ENCODE measurements around the gene DMAC2L. TPM values are rescaled to one million over a fixed set of nuclear protein-coding genes. Genes with fewer than 3 reads are reported as not detected.
A peak's percentile ranks its signal among the peaks of the same experiment; 100 is the strongest.
"Not testable (repeated sequence)": the region's sequence is repeated elsewhere in the genome, so short reads cannot be mapped to it uniquely, and the experiment has no call there.

Gene DMAC2L
- total and polyA plus RNA-seq, 3 experiments from 2014 or later, result 14.3 to 17.9 (median 14.7) TPM

GRCh38 chr14:50357124-50357523, 45.0 kb downstream of the DMAC2L start:
- Mint-ChIP-seq H3K9me3 (no peaks in the 10 kb centered on the region), H3K27ac (peak overlapping the region in 1 of 8 donors; percentile 22), H3K36me3 (peaks cover 17 to 44% (median 29%) of the 10 kb centered on the region in 3 donors), H3K27me3 (no peaks in the 10 kb centered on the region), H3K4me3 (no peak overlapping the region), H3K4me1 (peaks cover 6 to 29% (median 22%) of the 10 kb centered on the region in 3 donors)
- Histone ChIP-seq H3K9me3 (ENCODE audit: low read length) (no peaks in the 10 kb centered on the region), H3K27me3 (ENCODE audit: insufficient read depth, low read length, poor library complexity, severe bottlenecking) (no peaks in the 10 kb centered on the region), H3K27ac (ENCODE audit: low read depth, low read length) (no peak overlapping the region), H3K36me3 (ENCODE audit: insufficient read depth, low read length) (no peaks in the 10 kb centered on the region), H3K4me3 (ENCODE audit: low read length) (no peak overlapping the region), H3K4me1 (ENCODE audit: insufficient read depth, low read length) (no peaks in the 10 kb centered on the region)
- ChIA-PET CTCF (no interaction called here), POLR2A (no interaction called here)
- DNase-seq, result no peak

- peaks cover 17 to 41% (median 29%) of the 10 kb centered on the region in 3 donors for H3K36me3 Mint-ChIP-seq
- CTCF ChIA-PET, result no interaction called here
- POLR2A ChIA-PET, result no interaction called here
Observed at GRCh38 chr14:50357753-50358395, 45.8 kb downstream of the DMAC2L start.

GRCh38 chr14:50359631-50360030, 47.5 kb downstream of the DMAC2L start:
- Mint-ChIP-seq H3K9me3 (peaks cover 0 to 2% (median 0%) of the 10 kb centered on the region in 5 donors), H3K36me3 (peaks cover 17 to 41% (median 27%) of the 10 kb centered on the region in 3 donors)

More at GRCh38 chr14:50357753-50358395, 45.8 kb downstream of the DMAC2L start:
- H3K27me3 ChIP-seq (ENCODE audit: insufficient read depth, low read length, poor library complexity, severe bottlenecking), result no peaks in the 10 kb centered on the region
- no peak overlapping the region for H3K4me3 ChIP-seq (ENCODE audit: low read length)
- Mint-ChIP-seq H3K27ac (peak overlapping the region in 1 of 8 donors; percentile 26), H3K9me3 (peaks cover 0 to 2% (median 0%) of the 10 kb centered on the region in 5 donors), H3K4me1 (peaks cover 14 to 35% (median 29%) of the 10 kb centered on the region in 3 donors), H3K4me3 (no peak overlapping the region), H3K27me3 (no peaks in the 10 kb centered on the region)
- no peaks in the 10 kb centered on the region for H3K4me1 ChIP-seq (ENCODE audit: insufficient read depth, low read length)
- no peak for DNase-seq
- no peaks in the 10 kb centered on the region for H3K9me3 ChIP-seq (ENCODE audit: low read length)
- no peak overlapping the region for H3K27ac ChIP-seq (ENCODE audit: low read depth, low read length)
- H3K36me3 ChIP-seq (ENCODE audit: insufficient read depth, low read length), result no peaks in the 10 kb centered on the region

DNA sequence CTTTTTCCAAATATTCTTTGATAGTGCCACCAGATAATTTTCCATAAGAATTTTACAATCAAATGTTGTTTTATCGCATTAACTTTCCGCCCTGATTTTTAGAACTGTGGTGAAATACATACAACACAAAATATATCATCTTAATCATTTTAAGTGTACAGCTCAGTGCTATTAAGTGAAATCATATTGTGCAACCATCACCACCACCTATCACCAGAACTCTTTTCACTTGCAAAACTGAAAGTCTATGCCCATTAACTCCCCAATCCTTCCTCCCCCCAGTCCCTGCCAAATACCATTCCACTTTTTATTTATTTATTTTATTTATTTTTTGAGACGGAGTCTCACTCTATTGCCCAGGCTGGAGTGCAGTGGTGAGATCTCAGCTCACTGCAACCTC, 48.0 kb downstream of the DMAC2L start:
- no peak for DNase-seq
- Histone ChIP-seq H3K4me1 (ENCODE audit: insufficient read depth, low read length) (peaks cover 14% of the 10 kb centered on the region), H3K9me3 (ENCODE audit: low read length) (no peaks in the 10 kb centered on the region), H3K27ac (ENCODE audit: low read depth, low read length) (no peak overlapping the region), H3K36me3 (ENCODE audit: insufficient read depth, low read length) (no peaks in the 10 kb centered on the region), H3K4me3 (ENCODE audit: low read length) (no peak overlapping the region), H3K27me3 (ENCODE audit: insufficient read depth, low read length, poor library complexity, severe bottlenecking) (no peaks in the 10 kb centered on the region)
- H3K9me3 Mint-ChIP-seq, result peaks cover 0 to 2% (median 0%) of the 10 kb centered on the region in 5 donors
- peak overlapping the region in 2 of 8 donors; percentile 55 to 79 for H3K27ac Mint-ChIP-seq
- peak overlapping the region in 1 of 7 donors; percentile 6 for H3K4me3 Mint-ChIP-seq
- H3K36me3 Mint-ChIP-seq, result peaks cover 17 to 41% (median 27%) of the 10 kb centered on the region in 3 donors
- ChIA-PET CTCF (no interaction called here), POLR2A (no interaction called here)
- peaks cover 27 to 49% (median 45%) of the 10 kb centered on the region in 3 donors for H3K4me1 Mint-ChIP-seq
- no peaks in the 10 kb centered on the region for H3K27me3 Mint-ChIP-seq

More at GRCh38 chr14:50359631-50360030, 47.5 kb downstream of the DMAC2L start:
- H3K4me3 Mint-ChIP-seq, result peak overlapping the region in 1 of 7 donors; percentile 6
- Histone ChIP-seq H3K36me3 (ENCODE audit: insufficient read depth, low read length) (no peaks in the 10 kb centered on the region), H3K27me3 (ENCODE audit: insufficient read depth, low read length, poor library complexity, severe bottlenecking) (no peaks in the 10 kb centered on the region), H3K4me1 (ENCODE audit: insufficient read depth, low read length) (peaks cover 9% of the 10 kb centered on the region), H3K4me3 (ENCODE audit: low read length) (no peak overlapping the region), H3K27ac (ENCODE audit: low read depth, low read length) (no peak overlapping the region), H3K9me3 (ENCODE audit: low read length) (no peaks in the 10 kb centered on the region)
- ChIA-PET CTCF (no interaction called here), POLR2A (no interaction called here)
- H3K27ac Mint-ChIP-seq, result no peak overlapping the region
- no peaks in the 10 kb centered on the region for H3K27me3 Mint-ChIP-seq
- no peak for DNase-seq
- peaks cover 23 to 45% (median 40%) of the 10 kb centered on the region in 3 donors for H3K4me1 Mint-ChIP-seq

- peaks cover 17 to 36% (median 22%) of the 10 kb centered on the region in 3 donors for H3K36me3 Mint-ChIP-seq
- Histone ChIP-seq H3K4me1 (ENCODE audit: insufficient read depth, low read length) (peaks cover 15% of the 10 kb centered on the region), H3K36me3 (ENCODE audit: insufficient read depth, low read length) (no peaks in the 10 kb centered on the region), H3K4me3 (ENCODE audit: low read length) (no peak overlapping the region), H3K9me3 (ENCODE audit: low read length) (no peaks in the 10 kb centered on the region), H3K27me3 (ENCODE audit: insufficient read depth, low read length, poor library complexity, severe bottlenecking) (no peaks in the 10 kb centered on the region), H3K27ac (ENCODE audit: low read depth, low read length) (no peak overlapping the region)
- peaks cover 27 to 49% (median 45%) of the 10 kb centered on the region in 3 donors for H3K4me1 Mint-ChIP-seq
- no peaks in the 10 kb centered on the region for H3K27me3 Mint-ChIP-seq
- H3K9me3 Mint-ChIP-seq, result peaks cover 0 to 2% (median 0%) of the 10 kb centered on the region in 5 donors
- ChIA-PET CTCF (no interaction called here), POLR2A (no interaction called here)
- no peak for DNase-seq
- peak overlapping the region in 2 of 8 donors; percentile 48 to 54 for H3K27ac Mint-ChIP-seq
- H3K4me3 Mint-ChIP-seq, result no peak overlapping the region
Observed at GRCh38 chr14:50360851-50361250, 48.7 kb downstream of the DMAC2L start.

GRCh38 chr14:50361473-50362403, 49.6 kb downstream of the DMAC2L start:
- H3K4me3 ChIP-seq (ENCODE audit: low read length); H3K36me3 ChIP-seq (ENCODE audit: insufficient read depth, low read length); H3K9me3 Mint-ChIP-seq; H3K9me3 ChIP-seq (ENCODE audit: low read length); DNase-seq; POLR2A ChIA-PET; H3K27ac ChIP-seq (ENCODE audit: low read depth, low read length); H3K27me3 Mint-ChIP-seq; H3K27me3 ChIP-seq (ENCODE audit: insufficient read depth, low read length, poor library complexity, severe bottlenecking): not testable (repeated sequence)
- Mint-ChIP-seq H3K27ac (peak overlapping the region in 2 of 8 donors; percentile 84 to 97), H3K4me1 (peaks cover 35 to 54% (median 52%) of the 10 kb centered on the region in 3 donors), H3K4me3 (peak overlapping the region in 3 of 7 donors; percentile 87 to 90 (median 90)), H3K36me3 (peaks cover 16 to 27% (median 16%) of the 10 kb centered on the region in 3 donors)
- H3K4me1 ChIP-seq (ENCODE audit: insufficient read depth, low read length), result peaks cover 19% of the 10 kb centered on the region
- CTCF ChIA-PET, result interaction anchor here (4.0 kb wide), 1 partner anchor 41 kb away, joined by 18 read pairs; no protein-coding TSS in a partner anchor

GRCh38 chr14:50362764-50363713, 50.9 kb downstream of the DMAC2L start:
- Mint-ChIP-seq H3K9me3 (peaks cover 0 to 2% (median 0%) of the 10 kb centered on the region in 5 donors), H3K36me3 (peaks cover 4 to 15% (median 6%) of the 10 kb centered on the region in 3 donors), H3K4me3 (peak overlapping the region; percentile 86 to 95 (median 90)), H3K27me3 (no peaks in the 10 kb centered on the region), H3K4me1 (peaks cover 41 to 61% (median 58%) of the 10 kb centered on the region in 3 donors), H3K27ac (peak overlapping the region; percentile 84 to 97 (median 96))
- Histone ChIP-seq H3K27ac (ENCODE audit: low read depth, low read length) (peak overlapping the region; percentile 81), H3K4me1 (ENCODE audit: insufficient read depth, low read length) (peaks cover 19% of the 10 kb centered on the region), H3K4me3 (ENCODE audit: low read length) (peak overlapping the region; percentile 94), H3K27me3 (ENCODE audit: insufficient read depth, low read length, poor library complexity, severe bottlenecking) (no peaks in the 10 kb centered on the region), H3K36me3 (ENCODE audit: insufficient read depth, low read length) (no peaks in the 10 kb centered on the region), H3K9me3 (ENCODE audit: low read length) (no peaks in the 10 kb centered on the region)
- DNase-seq, result peak; percentile 3 to 55 (median 30)
- ChIA-PET CTCF (interaction anchor here (4.0 kb wide), 1 partner anchor 42 kb away, joined by 18 read pairs; no protein-coding TSS in a partner anchor), POLR2A (interaction anchor here (0.6 to 1.3 kb wide), 4 partner anchors 33 to 743 kb away, joined by 3 to 11 read pairs (median 4); partner anchors contain the start of genes CDKL1, MGAT2 and RPL36AL)
